ENCODE data around the gene PHLDB2. TPM values are rescaled to one million over a fixed set of nuclear protein-coding genes. Genes with fewer than 3 reads are reported as not detected.

PHLDB2 gene
- polyA plus RNA-seq, 1 experiment: 15.9 TPM

- H3K27me3 ChIP-seq (ENCODE audit: control insufficient read depth, insufficient read depth, low read length): no peaks in the 10 kb centered on the region
- H3K27ac ChIP-seq (ENCODE audit: low read depth, low read length): no peak overlapping the region
- DNase-seq (ENCODE audit: low read depth, low spot score): no peak
- POLR2A ChIA-PET: no interaction called here
- no peak overlapping the region for H3K4me3 ChIP-seq (ENCODE audit: low read depth, low read length)
- TF ChIP-seq CTCF (IDR thresholded peaks at IDR 0.05; ENCODE audit: low read depth, low read length): no peak
- CTCF ChIA-PET: interaction anchor here (1.1 to 1.3 kb wide), 2 partner anchors 9 to 170 kb away, joined by 5 to 6 read pairs; no protein-coding TSS in a partner anchor
- H3K9me3 ChIP-seq (ENCODE audit: control insufficient read depth, insufficient read depth, low read length): no peaks in the 10 kb centered on the region
Observed at GRCh38 chr3:111885578-111885977, 26.5 kb downstream of the PHLDB2 start.

DNA sequence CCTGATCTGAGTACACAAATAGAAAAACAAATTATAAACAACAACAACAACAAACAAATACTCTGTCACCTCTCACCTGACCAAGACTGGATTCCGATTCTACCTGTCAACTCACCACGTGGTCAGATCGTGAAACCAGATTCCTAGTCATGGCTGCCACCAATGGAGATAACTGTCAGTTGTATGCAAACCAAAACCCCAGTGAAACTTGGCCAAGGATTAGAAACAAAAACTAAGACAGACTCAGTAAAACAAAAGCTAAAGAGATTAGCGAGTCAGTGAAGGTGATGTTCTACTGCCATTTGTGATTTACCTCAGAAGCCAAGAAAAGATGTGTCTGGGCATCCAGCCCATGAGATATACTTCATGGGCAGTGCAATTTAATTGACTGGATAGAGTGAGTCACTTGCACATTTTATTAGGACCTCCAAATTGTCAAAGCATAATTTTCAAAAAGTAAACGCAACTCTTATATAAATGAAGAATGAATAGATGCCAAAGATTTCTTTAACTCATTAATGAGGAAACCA, 31.1 kb downstream of the PHLDB2 start:
- no peak for DNase-seq (ENCODE audit: low read depth, low spot score)
- no peak for TF ChIP-seq CTCF (IDR thresholded peaks at IDR 0.05; ENCODE audit: low read depth, low read length)
- no peak overlapping the region for H3K27ac ChIP-seq (ENCODE audit: low read depth, low read length)
- no peaks in the 10 kb centered on the region for H3K9me3 ChIP-seq (ENCODE audit: control insufficient read depth, insufficient read depth, low read length)
- ChIA-PET POLR2A (no interaction called here), CTCF (interaction anchor here (1.0 to 7.2 kb wide), 3 partner anchors 76 to 174 kb away, joined by 3 to 61 read pairs (median 3); no protein-coding TSS in a partner anchor)
- no peak overlapping the region for H3K4me3 ChIP-seq (ENCODE audit: low read depth, low read length)
- H3K27me3 ChIP-seq (ENCODE audit: control insufficient read depth, insufficient read depth, low read length): no peaks in the 10 kb centered on the region

GRCh38 chr3:111892070-111892469, 33.0 kb downstream of the PHLDB2 start:
- ChIA-PET CTCF (interaction anchor here (1.5 to 7.2 kb wide), 3 partner anchors 75 to 176 kb away, joined by 7 to 93 read pairs (median 61); no protein-coding TSS in a partner anchor), POLR2A (no interaction called here)
- no peak for DNase-seq (ENCODE audit: low read depth, low spot score)

GRCh38 chr3:111895071-111895470, 36.0 kb downstream of the PHLDB2 start:
- POLR2A ChIA-PET: no interaction called here
- Histone ChIP-seq H3K9me3 (ENCODE audit: control insufficient read depth, insufficient read depth, low read length) (peaks cover 4% of the 10 kb centered on the region), H3K27me3 (ENCODE audit: control insufficient read depth, insufficient read depth, low read length) (no peaks in the 10 kb centered on the region), H3K4me3 (ENCODE audit: low read depth, low read length) (no peak overlapping the region), H3K27ac (ENCODE audit: low read depth, low read length) (no peak overlapping the region)
- no peak for DNase-seq (ENCODE audit: low read depth, low spot score)
- peak; percentile 74 for TF ChIP-seq CTCF (IDR thresholded peaks at IDR 0.05; ENCODE audit: low read depth, low read length)
- CTCF ChIA-PET: interaction anchor here (0.6 to 7.2 kb wide), 22 partner anchors 8 to 316 kb away, joined by 3 to 93 read pairs (median 5); partner anchors contain the start of gene ABHD10

More at GRCh38 chr3:111892070-111892469, 33.0 kb downstream of the PHLDB2 start:
- Histone ChIP-seq H3K27ac (ENCODE audit: low read depth, low read length) (no peak overlapping the region), H3K4me3 (ENCODE audit: low read depth, low read length) (no peak overlapping the region), H3K27me3 (ENCODE audit: control insufficient read depth, insufficient read depth, low read length) (no peaks in the 10 kb centered on the region), H3K9me3 (ENCODE audit: control insufficient read depth, insufficient read depth, low read length) (no peaks in the 10 kb centered on the region)
- no peak for TF ChIP-seq CTCF (IDR thresholded peaks at IDR 0.05; ENCODE audit: low read depth, low read length)

- no peak for DNase-seq (ENCODE audit: low read depth, low spot score)
- TF ChIP-seq CTCF (IDR thresholded peaks at IDR 0.05; ENCODE audit: low read depth, low read length): no peak
- ChIA-PET CTCF (interaction anchor here (1.2 kb wide), 1 partner anchor 67 kb away, joined by 3 read pairs; no protein-coding TSS in a partner anchor), POLR2A (interaction anchor here (0.6 kb wide), 1 partner anchor 295 kb away, joined by 3 read pairs; no protein-coding TSS in a partner anchor)
- H3K27me3 ChIP-seq (ENCODE audit: control insufficient read depth, insufficient read depth, low read length): no peaks in the 10 kb centered on the region
- no peak overlapping the region for H3K27ac ChIP-seq (ENCODE audit: low read depth, low read length)
- peaks cover 4% of the 10 kb centered on the region for H3K9me3 ChIP-seq (ENCODE audit: control insufficient read depth, insufficient read depth, low read length)
- no peak overlapping the region for H3K4me3 ChIP-seq (ENCODE audit: low read depth, low read length)
Observed at GRCh38 chr3:111899966-111900365, 40.9 kb downstream of the PHLDB2 start.
